HepG2 (cell line): ENCODE data around the gene IFNG-AS1. TPM values are rescaled to one million over a fixed set of nuclear protein-coding genes. Genes with fewer than 3 reads are reported as not detected.

Experiments
- ATAC-seq: fragments of 200-7000 bp; cut with Tn5 transposase; 3 replicates; pipeline ENCODE4 v1.9.1; 2020; ENCODE audit warnings: mild to moderate bottlenecking, moderate library complexity
- BruUV-seq: library from RNA; stranded (reverse); fragments of 400-500 nt; replicated peaks from 2 replicates; lab custom pipeline; 2021; lab: Mats Ljungman, UMichigan
- CTCF ChIA-PET: fragments of 300-600 bp; formaldehyde crosslinking; extraction: SDS; loops from one replicate; lab custom pipeline; 2021; ENCODE audit warnings: low total read pairs, inconsistent platforms, low intra/inter-chr PET ratio; lab: Yijun Ruan, JAX
- POLR2A ChIA-PET: fragments of 350-600 bp; sonication (Branson Sonifier 250); formaldehyde crosslinking; loops from one replicate; lab custom pipeline; 2020; ENCODE audit warnings: antibody characterized with exemption, inconsistent platforms; lab: Yijun Ruan, JAX
- DNase-seq: peaks from one replicate; pipeline ENCODE4 v3.0.0-alpha.2; 2015; ENCODE audit warnings: low spot score
- FAIRE-seq: peaks from 3 replicates; lab custom pipeline; 2011; peaks lifted over from hg19 to GRCh38; lab: Jason Lieb, UNC
- H2AFZ ChIP-seq: one replicate; pipeline ENCODE4 v1.6.1; 2011; ENCODE audit warnings: low read length, inconsistent platforms
- H3K27ac ChIP-seq: fragments of 300-600 bp; 3 replicates; pipeline ENCODE4 v1.8.0; 2011; ENCODE audit warnings: mixed run types, mild to moderate bottlenecking, mixed read lengths, low read length, inconsistent platforms; ENCODE audit not compliant: insufficient read depth; ENCODE audit errors: extremely low read length
- H3K27me3 ChIP-seq, 2 experiments: fragments of 200-600 bp in 1 of 2; 2 replicates in 1 of 2; 3 replicates in 1 of 2; pipeline versions ENCODE4 v1.6.0 to v1.8.0; 2011; ENCODE audit warnings: low read length in 2 of 2, mild to moderate bottlenecking in 2 of 2, moderate library complexity in 2 of 2, inconsistent platforms in 1 of 2; ENCODE audit not compliant: insufficient read depth in 2 of 2, control insufficient read depth in 1 of 2
- H3K36me3 ChIP-seq, 2 experiments: fragments of 200-600 bp in 1 of 2; replicated peaks in 1 of 2; 2 replicates in 1 of 2; 3 replicates in 1 of 2; pipeline versions ENCODE4 v1.5.1 to v1.8.0; 2011; ENCODE audit warnings: low read length in 2 of 2, inconsistent platforms in 1 of 2; ENCODE audit not compliant: insufficient read depth in 2 of 2, control insufficient read depth in 1 of 2
- H3K4me1 ChIP-seq: 2 replicates; pipeline ENCODE4 v1.5.1; 2012; ENCODE audit warnings: low read length, inconsistent platforms; ENCODE audit not compliant: insufficient read depth
- H3K4me2 ChIP-seq: 2 replicates; pipeline ENCODE4 v1.6.0; 2011; ENCODE audit warnings: low read depth, low read length, inconsistent platforms
- H3K4me3 ChIP-seq, 3 experiments: fragments of 200-600 bp in 1 of 3; sonication (generic), shearing (Covaris generic) in 1 of 3; replicated peaks in 1 of 3; 2 replicates each; pipeline ENCODE4 v1.5.1; 2011 to 2016; ENCODE audit warnings: low read length in 3 of 3, inconsistent platforms in 2 of 3, low read depth in 2 of 3, mild to moderate bottlenecking in 2 of 3, control low read depth in 1 of 3, mixed read lengths in 1 of 3; ENCODE audit not compliant: insufficient read depth in 1 of 3
- H3K79me2 ChIP-seq: one replicate; pipeline ENCODE4 v1.6.1; 2011; ENCODE audit warnings: low read length, inconsistent platforms; ENCODE audit not compliant: insufficient read depth
- H3K9ac ChIP-seq: 2 replicates; pipeline ENCODE4 v1.6.0; 2011; ENCODE audit warnings: mild to moderate bottlenecking, low read depth, low read length, inconsistent platforms; ENCODE audit not compliant: insufficient read depth
- H3K9me3 ChIP-seq: 2 replicates; pipeline ENCODE4 v1.5.1; 2012; ENCODE audit warnings: mild to moderate bottlenecking, low read length
- H4K20me1 ChIP-seq: 2 replicates; pipeline ENCODE4 v1.6.0; 2011; ENCODE audit warnings: inconsistent platforms, mild to moderate bottlenecking, low read length, moderate library complexity; ENCODE audit not compliant: insufficient read depth
- ARID2 ChIP-seq: sonication (generic); formaldehyde crosslinking; IDR thresholded peaks from 2 replicates; pipeline ENCODE4 v1.8.1; 2022; ENCODE audit warnings: mild to moderate bottlenecking, missing genetic modification reagents, borderline replicate concordance
- EHMT2 ChIP-seq: fragments of 200-600 bp; sonication (generic); IDR thresholded peaks from 2 replicates; pipeline ENCODE4 v1.7.0; 2017; ENCODE audit warnings: antibody characterized with exemption, low read depth, low read length, borderline replicate concordance
- KLF9 ChIP-seq: IDR thresholded peaks from 2 replicates; pipeline ENCODE4 v1.6.1; 2016; ENCODE audit warnings: low read depth
- MXI1 ChIP-seq: IDR thresholded peaks from 3 replicates; pipeline ENCODE4 v1.6.1; 2012; ENCODE audit warnings: low read depth, low read length, inconsistent platforms, borderline replicate concordance
- NCOA5 ChIP-seq: sonication (generic); formaldehyde crosslinking; IDR thresholded peaks from 2 replicates; pipeline ENCODE4 v1.4.0; 2020; ENCODE audit warnings: missing genetic modification reagents
- RAD21 ChIP-seq: fragments of 450-650 bp; formaldehyde crosslinking; IDR thresholded peaks from 2 replicates; pipeline ENCODE4 v1.5.0; 2020; ENCODE audit warnings: mild to moderate bottlenecking
- SP1 ChIP-seq, 2 experiments: fragments of 450-650 bp in 1 of 2; sonication (generic) in 1 of 2; formaldehyde crosslinking in 1 of 2; IDR thresholded peaks; 2 replicates each; pipeline versions ENCODE4 v1.4.0 to v1.6.1; 2016 to 2020; ENCODE audit warnings: missing genetic modification reagents in 1 of 2
- ZBTB20 ChIP-seq: sonication (generic); formaldehyde crosslinking; IDR thresholded peaks from 2 replicates; pipeline ENCODE4 v1.8.1; 2023; ENCODE audit warnings: missing genetic modification reagents, low read depth, mild to moderate bottlenecking, borderline replicate concordance
- ZNF446 ChIP-seq: sonication (generic); formaldehyde crosslinking; IDR thresholded peaks from 2 replicates; pipeline ENCODE4 v1.5.0; 2020; ENCODE audit warnings: mild to moderate bottlenecking, missing genetic modification reagents
- ZNF773 ChIP-seq: sonication (generic); formaldehyde crosslinking; IDR thresholded peaks from 2 replicates; pipeline ENCODE4 v1.4.0; 2020; ENCODE audit warnings: missing genetic modification reagents, borderline replicate concordance
- ZSCAN9 ChIP-seq: IDR thresholded peaks from 2 replicates; pipeline ENCODE4 v1.6.1; 2016; ENCODE audit warnings: borderline replicate concordance
- WGBS: methylation state at CpG from one replicate; pipeline ENCODE4 v1.1.6; 2017; ENCODE audit warnings: low lambda C conversion rate; 5-methylcytosine and 5-hydroxymethylcytosine counted together
- in situ Hi-C: cut with HindIII; loops from 2 replicates; pipeline ENCODE4 v1.10.0; 2017; ENCODE audit warnings: low pct_unique_long_range_greater_than_20kb; ENCODE audit not compliant: extremely low pct_ligation_motif_present
- intact Hi-C: fragments of 100-400 bp; cut with micrococcal nuclease; formaldehyde crosslinking; loops from one replicate; pipeline ENCODE4 v1.10.0; 2022; ENCODE audit not compliant: unreplicated experiment
- polyA plus RNA-seq, 8 experiments: library from polyadenylated mRNA; depleted of rRNA in 3 of 8; stranded (reverse) in 7 of 8; unstranded in 1 of 8; fragments of >200 nt; fragmentation: Illumina TruSeq in 4 of 8; extraction: Trizol in 4 of 8; gene quantifications; 2 replicates each; pipeline versions ENCODE4 v1.2.1 to v1.2.3, GENCODE V29; 2011 to 2016; ENCODE audit warnings: low read depth in 4 of 8, missing spikeins in 1 of 8, mixed read lengths in 1 of 8; ENCODE audit not compliant: insufficient read depth in 1 of 8
- total RNA-seq, 5 experiments: library from RNA; depleted of rRNA; stranded (reverse); fragments of >200 nt; fragmentation: Illumina TruSeq; extraction: Trizol; gene quantifications; 2 replicates each; pipeline ENCODE4 v1.2.3, GENCODE V29; 2016; ENCODE audit warnings: low read depth in 1 of 5
- TF ChIP-seq, protein P1 (sequence below): IDR thresholded peaks from 2 replicates; pipeline ENCODE4 v1.6.1; 2012; ENCODE audit warnings: inconsistent platforms
- TF ChIP-seq, protein P2 (sequence below): sonication (generic); formaldehyde crosslinking; IDR thresholded peaks from 2 replicates; pipeline ENCODE4 v1.4.0; 2020; ENCODE audit warnings: mild to moderate bottlenecking, low read depth, missing genetic modification reagents
- TF ChIP-seq, protein P3 (sequence below): sonication (generic); formaldehyde crosslinking; IDR thresholded peaks from 2 replicates; pipeline ENCODE4 v1.4.0; 2020; ENCODE audit warnings: missing genetic modification reagents, borderline replicate concordance
- TF ChIP-seq, protein P4 (sequence below): sonication (generic); formaldehyde crosslinking; IDR thresholded peaks from 2 replicates; pipeline ENCODE4 v1.5.0; 2020; ENCODE audit warnings: mild to moderate bottlenecking, missing genetic modification reagents, moderate library complexity

Gene IFNG-AS1
- total and polyA plus RNA-seq, 2 of the 13 experiments (the other 11 are each of a cell fraction or from before 2014, with no cell fraction given) = not detected

DNA sequence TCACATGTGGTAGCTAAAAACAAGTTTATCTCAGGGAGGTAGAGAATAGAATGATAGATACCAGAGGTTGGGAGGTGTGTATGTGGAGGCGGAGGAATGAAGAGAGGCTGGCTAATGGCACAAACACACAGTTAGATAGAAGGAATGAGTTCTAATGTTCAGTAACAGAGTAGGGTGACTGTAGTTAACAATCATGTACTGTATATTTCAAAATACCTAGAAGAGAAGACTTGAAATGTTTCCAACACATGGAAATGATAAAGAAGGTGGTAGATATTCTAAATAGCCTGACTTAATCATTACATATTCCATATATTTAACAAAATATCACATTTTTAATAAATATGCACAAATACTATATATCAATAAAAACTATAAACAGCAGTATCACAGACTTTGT is 8.9 kb upstream of the IFNG-AS1 start:
- intact Hi-C loops = no loop called here
- no peaks in the 10 kb centered on the region for H3K9me3 ChIP-seq
- CTCF ChIA-PET = no interaction called here
- DNase-seq = no peak
- in situ Hi-C loops = no loop called here
- WGBS = 100% methylated on average over 1 of the region's 1 CpG
- no peaks in the 10 kb centered on the region for H3K4me1 ChIP-seq
- no peaks in the 10 kb centered on the region for H3K36me3 ChIP-seq
- no peak overlapping the region for H3K27ac ChIP-seq
- H3K27me3 ChIP-seq = no peaks in the 10 kb centered on the region
- H3K4me2 ChIP-seq = no peak overlapping the region
- no TSS peak for BruUV-seq
- POLR2A ChIA-PET = no interaction called here
- TF ChIP-seq ZNF773 (no peak), EHMT2 (no peak), ZBTB20 (CRISPR knock-in tag) (no peak), ARID2 (CRISPR knock-in tag) (no peak), KLF9 (no peak), RAD21 (CRISPR knock-in tag) (no peak), ZSCAN9 (no peak), ZNF446 (CRISPR knock-in tag) (no peak), SP1 (IDR thresholded peaks at IDR 0.05) (no peak), SP1 (CRISPR knock-in tag; IDR thresholded peaks at IDR 0.05) (no peak), MXI1 (no peak), NCOA5 (CRISPR knock-in tag) (no peak)
- TF ChIP-seq, protein P1, sequence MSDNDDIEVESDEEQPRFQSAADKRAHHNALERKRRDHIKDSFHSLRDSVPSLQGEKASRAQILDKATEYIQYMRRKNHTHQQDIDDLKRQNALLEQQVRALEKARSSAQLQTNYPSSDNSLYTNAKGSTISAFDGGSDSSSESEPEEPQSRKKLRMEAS = no peak
- TF ChIP-seq, protein P2, sequence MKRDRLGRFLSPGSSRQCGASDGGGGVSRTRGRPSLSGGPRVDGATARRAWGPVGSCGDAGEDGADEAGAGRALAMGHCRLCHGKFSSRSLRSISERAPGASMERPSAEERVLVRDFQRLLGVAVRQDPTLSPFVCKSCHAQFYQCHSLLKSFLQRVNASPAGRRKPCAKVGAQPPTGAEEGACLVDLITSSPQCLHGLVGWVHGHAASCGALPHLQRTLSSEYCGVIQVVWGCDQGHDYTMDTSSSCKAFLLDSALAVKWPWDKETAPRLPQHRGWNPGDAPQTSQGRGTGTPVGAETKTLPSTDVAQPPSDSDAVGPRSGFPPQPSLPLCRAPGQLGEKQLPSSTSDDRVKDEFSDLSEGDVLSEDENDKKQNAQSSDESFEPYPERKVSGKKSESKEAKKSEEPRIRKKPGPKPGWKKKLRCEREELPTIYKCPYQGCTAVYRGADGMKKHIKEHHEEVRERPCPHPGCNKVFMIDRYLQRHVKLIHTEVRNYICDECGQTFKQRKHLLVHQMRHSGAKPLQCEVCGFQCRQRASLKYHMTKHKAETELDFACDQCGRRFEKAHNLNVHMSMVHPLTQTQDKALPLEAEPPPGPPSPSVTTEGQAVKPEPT (CRISPR knock-in tag) = no peak
- TF ChIP-seq, protein P3, sequence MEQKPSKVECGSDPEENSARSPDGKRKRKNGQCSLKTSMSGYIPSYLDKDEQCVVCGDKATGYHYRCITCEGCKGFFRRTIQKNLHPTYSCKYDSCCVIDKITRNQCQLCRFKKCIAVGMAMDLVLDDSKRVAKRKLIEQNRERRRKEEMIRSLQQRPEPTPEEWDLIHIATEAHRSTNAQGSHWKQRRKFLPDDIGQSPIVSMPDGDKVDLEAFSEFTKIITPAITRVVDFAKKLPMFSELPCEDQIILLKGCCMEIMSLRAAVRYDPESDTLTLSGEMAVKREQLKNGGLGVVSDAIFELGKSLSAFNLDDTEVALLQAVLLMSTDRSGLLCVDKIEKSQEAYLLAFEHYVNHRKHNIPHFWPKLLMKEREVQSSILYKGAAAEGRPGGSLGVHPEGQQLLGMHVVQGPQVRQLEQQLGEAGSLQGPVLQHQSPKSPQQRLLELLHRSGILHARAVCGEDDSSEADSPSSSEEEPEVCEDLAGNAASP (CRISPR knock-in tag) = no peak
- TF ChIP-seq, protein P4, sequence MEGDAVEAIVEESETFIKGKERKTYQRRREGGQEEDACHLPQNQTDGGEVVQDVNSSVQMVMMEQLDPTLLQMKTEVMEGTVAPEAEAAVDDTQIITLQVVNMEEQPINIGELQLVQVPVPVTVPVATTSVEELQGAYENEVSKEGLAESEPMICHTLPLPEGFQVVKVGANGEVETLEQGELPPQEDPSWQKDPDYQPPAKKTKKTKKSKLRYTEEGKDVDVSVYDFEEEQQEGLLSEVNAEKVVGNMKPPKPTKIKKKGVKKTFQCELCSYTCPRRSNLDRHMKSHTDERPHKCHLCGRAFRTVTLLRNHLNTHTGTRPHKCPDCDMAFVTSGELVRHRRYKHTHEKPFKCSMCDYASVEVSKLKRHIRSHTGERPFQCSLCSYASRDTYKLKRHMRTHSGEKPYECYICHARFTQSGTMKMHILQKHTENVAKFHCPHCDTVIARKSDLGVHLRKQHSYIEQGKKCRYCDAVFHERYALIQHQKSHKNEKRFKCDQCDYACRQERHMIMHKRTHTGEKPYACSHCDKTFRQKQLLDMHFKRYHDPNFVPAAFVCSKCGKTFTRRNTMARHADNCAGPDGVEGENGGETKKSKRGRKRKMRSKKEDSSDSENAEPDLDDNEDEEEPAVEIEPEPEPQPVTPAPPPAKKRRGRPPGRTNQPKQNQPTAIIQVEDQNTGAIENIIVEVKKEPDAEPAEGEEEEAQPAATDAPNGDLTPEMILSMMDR (CRISPR knock-in tag) = no peak
- H3K9ac ChIP-seq = no peak overlapping the region
- no peak for FAIRE-seq
- no peaks in the 10 kb centered on the region for H4K20me1 ChIP-seq
- H2AFZ ChIP-seq = no peak overlapping the region
- H3K79me2 ChIP-seq = no peaks in the 10 kb centered on the region
- no peak overlapping the region for H3K4me3 ChIP-seq
- ATAC-seq = no peak
